Mesothelial cell of epicardium (in vitro differentiated cells): ENCODE data around the gene DIAPH3. TPM values are rescaled to one million over a fixed set of nuclear protein-coding genes. Genes with fewer than 3 reads are reported as not detected.

Experiments used
- DNase-seq, 2 experiments: peaks; one replicate each; pipeline ENCODE4 v3.0.0; 2021; ENCODE audit warnings: low spot score in 2 of 2; ENCODE audit not compliant: unreplicated experiment in 2 of 2
- H3K27ac Mint-ChIP-seq: 2 replicates; pipeline ENCODE4 v1.8.0; 2021; ENCODE audit warnings: mixed read lengths
- H3K27me3 Mint-ChIP-seq: 2 replicates; pipeline ENCODE4 v1.8.0; 2021; ENCODE audit warnings: low read depth, mixed read lengths
- H3K36me3 Mint-ChIP-seq: 2 replicates; pipeline ENCODE4 v1.8.0; 2021; ENCODE audit warnings: mixed read lengths
- H3K4me1 Mint-ChIP-seq: 2 replicates; pipeline ENCODE4 v1.8.0; 2021; ENCODE audit warnings: mixed read lengths
- H3K4me3 Mint-ChIP-seq: 2 replicates; pipeline ENCODE4 v1.8.0; 2021; ENCODE audit warnings: mild to moderate bottlenecking, moderate library complexity, mixed read lengths
- H3K9me3 Mint-ChIP-seq: 2 replicates; pipeline ENCODE4 v1.8.0; 2021; ENCODE audit warnings: mixed read lengths
- CTCF ChIP-seq: fragments of 200-600 bp; sonication (generic); IDR thresholded peaks from one replicate; pipeline ENCODE4 v1.5.0; 2021; ENCODE audit warnings: antibody characterized with exemption; ENCODE audit not compliant: unreplicated experiment
- total RNA-seq: library from RNA; stranded (reverse); gene quantifications from 3 replicates; pipeline ENCODE4 v1.2.1, GENCODE V29; 2021

The DIAPH3 gene
- total RNA-seq, 1 donor from 2014 or later: 16.8 TPM

GRCh38 chr13:60000976-60001375 lies 162.8 kb downstream of the DIAPH3 start:
- TF ChIP-seq CTCF: no peak
- no peak for DNase-seq
- H3K27ac Mint-ChIP-seq: no peak overlapping the region
- peaks cover 4% of the 10 kb centered on the region for H3K9me3 Mint-ChIP-seq
- peaks cover 8% of the 10 kb centered on the region for H3K36me3 Mint-ChIP-seq
- H3K4me1 Mint-ChIP-seq: no peaks in the 10 kb centered on the region
- no peaks in the 10 kb centered on the region for H3K27me3 Mint-ChIP-seq
- no peak overlapping the region for H3K4me3 Mint-ChIP-seq

- no peak for TF ChIP-seq CTCF
- Mint-ChIP-seq H3K4me1 (no peaks in the 10 kb centered on the region), H3K27ac (no peak overlapping the region), H3K27me3 (no peaks in the 10 kb centered on the region), H3K9me3 (peaks cover 4% of the 10 kb centered on the region), H3K4me3 (no peak overlapping the region), H3K36me3 (peaks cover 8% of the 10 kb centered on the region)
- no peak for DNase-seq
Observed at GRCh38 chr13:60000081-60000480, 163.6 kb downstream of the DIAPH3 start.

- Mint-ChIP-seq H3K27me3 (no peaks in the 10 kb centered on the region), H3K9me3 (peaks cover 4% of the 10 kb centered on the region), H3K4me1 (no peaks in the 10 kb centered on the region), H3K27ac (no peak overlapping the region), H3K36me3 (peaks cover 8% of the 10 kb centered on the region), H3K4me3 (no peak overlapping the region)
- no peak for TF ChIP-seq CTCF
- DNase-seq: no peak
Observed at GRCh38 chr13:59997976-59998375, 165.8 kb downstream of the DIAPH3 start.

GRCh38 chr13:59996461-59996980 lies 167.2 kb downstream of the DIAPH3 start:
- TF ChIP-seq CTCF: no peak
- Mint-ChIP-seq H3K27ac (no peak overlapping the region), H3K4me3 (no peak overlapping the region), H3K4me1 (no peaks in the 10 kb centered on the region), H3K36me3 (peaks cover 4% of the 10 kb centered on the region), H3K9me3 (peaks cover 4% of the 10 kb centered on the region), H3K27me3 (no peaks in the 10 kb centered on the region)
- DNase-seq: no peak

- TF ChIP-seq CTCF: no peak
- H3K4me3 Mint-ChIP-seq: no peak overlapping the region
- H3K27me3 Mint-ChIP-seq: no peaks in the 10 kb centered on the region
- peaks cover 3% of the 10 kb centered on the region for H3K36me3 Mint-ChIP-seq
- DNase-seq: no peak
- H3K4me1 Mint-ChIP-seq: no peaks in the 10 kb centered on the region
- no peak overlapping the region for H3K27ac Mint-ChIP-seq
- no peaks in the 10 kb centered on the region for H3K9me3 Mint-ChIP-seq
Observed at GRCh38 chr13:59991395-59991794, 172.3 kb downstream of the DIAPH3 start.
